Ovary (tissue), 3 donors: ENCODE data around the gene PTPRJ.

ENCODE experiments used
- EP300 ChIP-seq: sonication (generic); formaldehyde crosslinking; IDR thresholded peaks from one replicate; pipeline ENCODE4 v1.6.1; 2017; ENCODE audit warnings: antibody characterized with exemption
- TF ChIP-seq, protein P1 (sequence below), 3 donors: fragments of 450-650 bp in 2 of 3; fragments of 200-600 bp in 1 of 3; IDR thresholded peaks; one replicate each; pipeline versions ENCODE4 v1.5.1 to v1.8.0; 2016 to 2022; ENCODE audit warnings: antibody characterized with exemption in 3 of 3, mild to moderate bottlenecking in 1 of 3
- donor health status: DM: no; HTN: no; CAD: no.

DNA sequence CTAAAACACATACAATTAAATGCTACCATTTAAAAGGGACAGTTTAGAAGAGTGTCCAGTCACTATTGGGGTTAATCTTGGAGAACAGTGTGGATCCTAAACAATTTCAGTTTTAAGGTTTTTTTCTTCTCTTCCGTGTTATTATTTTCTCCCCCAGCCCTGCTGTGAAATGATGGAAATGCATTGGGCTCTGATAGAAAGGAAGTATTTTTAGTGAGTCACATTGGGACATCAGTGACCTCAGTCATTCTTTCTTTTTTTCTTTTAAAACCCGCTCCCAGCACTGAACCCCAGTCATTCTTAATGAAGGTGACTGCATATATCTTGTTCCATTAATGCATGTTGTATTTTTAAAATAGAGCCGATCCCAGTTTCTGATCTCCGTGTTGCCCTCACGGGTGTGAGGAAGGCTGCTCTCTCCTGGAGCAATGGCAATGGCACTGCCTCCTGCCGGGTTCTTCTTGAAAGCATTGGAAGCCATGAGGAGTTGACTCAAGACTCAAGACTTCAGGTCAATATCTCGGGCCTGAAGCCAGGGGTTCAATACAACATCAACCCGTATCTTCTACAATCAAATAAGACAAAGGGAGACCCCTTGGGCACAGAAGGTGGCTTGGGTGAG is 143.0 kb downstream of the PTPRJ start:
- TF ChIP-seq, protein P1, sequence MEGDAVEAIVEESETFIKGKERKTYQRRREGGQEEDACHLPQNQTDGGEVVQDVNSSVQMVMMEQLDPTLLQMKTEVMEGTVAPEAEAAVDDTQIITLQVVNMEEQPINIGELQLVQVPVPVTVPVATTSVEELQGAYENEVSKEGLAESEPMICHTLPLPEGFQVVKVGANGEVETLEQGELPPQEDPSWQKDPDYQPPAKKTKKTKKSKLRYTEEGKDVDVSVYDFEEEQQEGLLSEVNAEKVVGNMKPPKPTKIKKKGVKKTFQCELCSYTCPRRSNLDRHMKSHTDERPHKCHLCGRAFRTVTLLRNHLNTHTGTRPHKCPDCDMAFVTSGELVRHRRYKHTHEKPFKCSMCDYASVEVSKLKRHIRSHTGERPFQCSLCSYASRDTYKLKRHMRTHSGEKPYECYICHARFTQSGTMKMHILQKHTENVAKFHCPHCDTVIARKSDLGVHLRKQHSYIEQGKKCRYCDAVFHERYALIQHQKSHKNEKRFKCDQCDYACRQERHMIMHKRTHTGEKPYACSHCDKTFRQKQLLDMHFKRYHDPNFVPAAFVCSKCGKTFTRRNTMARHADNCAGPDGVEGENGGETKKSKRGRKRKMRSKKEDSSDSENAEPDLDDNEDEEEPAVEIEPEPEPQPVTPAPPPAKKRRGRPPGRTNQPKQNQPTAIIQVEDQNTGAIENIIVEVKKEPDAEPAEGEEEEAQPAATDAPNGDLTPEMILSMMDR (IDR thresholded peaks at IDR 0.05) = no peak
- no peak for TF ChIP-seq EP300
